GM12878 (cell line): ENCODE results near the gene LEUTX. TPM values are rescaled to one million over a fixed set of nuclear protein-coding genes. Genes with fewer than 3 reads are reported as not detected.

Experiments
- ASH2L ChIP-seq: fragments of 300-600, 200-600 bp; sonication (generic); IDR thresholded peaks from 2 replicates; pipeline ENCODE4 v1.6.1; 2017; ENCODE audit warnings: low read depth, mild to moderate bottlenecking, borderline replicate concordance
- ATF3 ChIP-seq: IDR thresholded peaks from 2 replicates; pipeline ENCODE4 v1.6.1; 2011; ENCODE audit warnings: low read depth, mild to moderate bottlenecking, low read length, moderate library complexity, borderline replicate concordance; ENCODE audit errors: extremely low read depth
- CREM ChIP-seq: IDR thresholded peaks from 2 replicates; pipeline ENCODE4 v1.6.1; 2014; ENCODE audit warnings: antibody characterized with exemption, low read depth
- EED ChIP-seq: sonication (generic); IDR thresholded peaks from 2 replicates; pipeline ENCODE4 v1.6.1; 2016; ENCODE audit warnings: antibody characterized with exemption, low read depth
- EP300 ChIP-seq, 2 experiments: fragments of 150-350 bp in 1 of 2; IDR thresholded peaks; 2 replicates each; pipeline ENCODE4 v1.6.1; 2011 to 2012; ENCODE audit warnings: low read depth in 2 of 2, low read length in 2 of 2, borderline replicate concordance in 1 of 2, improper control_type of control experiment in 1 of 2, inconsistent platforms in 1 of 2; ENCODE audit not compliant: control insufficient read depth in 1 of 2
- ESRRA ChIP-seq: IDR thresholded peaks from 2 replicates; pipeline ENCODE4 v1.6.1; 2012; ENCODE audit warnings: mild to moderate bottlenecking, low read length, improper control_type of control experiment
- HDGF ChIP-seq: fragments of 450-650 bp; IDR thresholded peaks from 2 replicates; pipeline ENCODE4 v1.6.1; 2016; ENCODE audit warnings: antibody characterized with exemption
- IKZF2 ChIP-seq, 2 experiments: fragments of 450-650 bp; IDR thresholded peaks; 2 replicates each; pipeline ENCODE4 v1.6.1; 2017; ENCODE audit warnings: mild to moderate bottlenecking in 2 of 2, moderate library complexity in 2 of 2
- JUNB ChIP-seq: IDR thresholded peaks from 2 replicates; pipeline ENCODE4 v1.6.1; 2016; ENCODE audit warnings: antibody characterized with exemption, mild to moderate bottlenecking
- MEF2A ChIP-seq: IDR thresholded peaks from 2 replicates; pipeline ENCODE4 v1.6.1; 2011; ENCODE audit warnings: low read depth, mild to moderate bottlenecking, low read length, moderate library complexity; ENCODE audit not compliant: insufficient read depth
- MTA2 ChIP-seq: fragments of 450-650 bp; IDR thresholded peaks from 2 replicates; pipeline ENCODE4 v1.6.1; 2016; ENCODE audit warnings: low read depth, mild to moderate bottlenecking, moderate library complexity
- NBN ChIP-seq: fragments of 450-650 bp; IDR thresholded peaks from 2 replicates; pipeline ENCODE4 v1.6.1; 2016
- NFIC ChIP-seq: IDR thresholded peaks from 2 replicates; pipeline ENCODE4 v1.6.1; 2012; ENCODE audit warnings: low read depth, mild to moderate bottlenecking, inconsistent platforms, low read length, moderate library complexity
- NR2F1 ChIP-seq: fragments of 450-650 bp; conservative IDR thresholded peaks from 2 replicates; pipeline ENCODE4 v1.6.1; 2017; ENCODE audit warnings: mild to moderate bottlenecking
- RELB ChIP-seq: fragments of 450-650 bp; IDR thresholded peaks from 2 replicates; pipeline ENCODE4 v1.6.1; 2017; ENCODE audit warnings: low read depth, mild to moderate bottlenecking, moderate library complexity
- SIX5 ChIP-seq: IDR thresholded peaks from 2 replicates; pipeline ENCODE4 v1.6.1; 2011; ENCODE audit warnings: mild to moderate bottlenecking, low read depth, low read length, moderate library complexity; ENCODE audit not compliant: severe bottlenecking
- SKIL ChIP-seq: fragments of 450-650 bp; IDR thresholded peaks from 2 replicates; pipeline ENCODE4 v1.6.1; 2017; ENCODE audit warnings: mild to moderate bottlenecking, low read depth, inconsistent platforms; ENCODE audit not compliant: poor library complexity, severe bottlenecking
- polyA plus RNA-seq, 11 experiments: library from polyadenylated mRNA; depleted of rRNA in 4 of 11; unstranded in 6 of 11; stranded (reverse) in 5 of 11; fragments of >200 nt; fragmentation: Nextera tagmentation in 4 of 11; fragmentation: Illumina TruSeq in 1 of 11; extraction: Ambion mirVana in 4 of 11; extraction: Trizol in 1 of 11; gene quantifications; 1 replicate in 1 of 11; 2 replicates in 10 of 11; pipeline versions ENCODE4 v1.2.1 to v1.2.3, GENCODE V29; 2011 to 2016; ENCODE audit warnings: inconsistent platforms in 2 of 11, missing spikeins in 2 of 11, low read depth in 1 of 11
- total RNA-seq, 4 experiments: library from RNA; depleted of rRNA in 3 of 4; stranded (reverse); fragments of >200 nt in 3 of 4; fragmentation: Illumina TruSeq in 1 of 4; extraction: Trizol in 1 of 4; gene quantifications; 2 replicates each; pipeline versions ENCODE4 v1.2.1 to v1.2.3, GENCODE V29; 2013 to 2021

Gene LEUTX
- total and polyA plus RNA-seq, 10 of the 15 experiments (the other 5 are each of a cell fraction or from before 2014, with no cell fraction given) = 0.29 to 0.46 (median 0.40) TPM; not detected in 4

- TF ChIP-seq SIX5 = no peak
- TF ChIP-seq NR2F1 = peak; percentile 73
- no peak for TF ChIP-seq ATF3
- peak; percentile 61; the same call in 1 of the 2 replicates for TF ChIP-seq MTA2
- TF ChIP-seq HDGF = no peak
- peak; percentile 58 for TF ChIP-seq JUNB
- TF ChIP-seq EP300 (IDR thresholded peaks at IDR 0.05; ENCODE audit: borderline replicate concordance in 1 of 2, control insufficient read depth in 1 of 2, low read depth in 2 of 2, low read length in 2 of 2) = no peak
- no peak for TF ChIP-seq CREM
- TF ChIP-seq ESRRA = peak; percentile 71; the same call in 1 of the 2 replicates
- peak; percentile 53 to 74; a peak in 2 of 4 replicates for TF ChIP-seq IKZF2 (IDR thresholded peaks at IDR 0.05)
- peak; percentile 33; the same call in 1 of the 2 replicates for TF ChIP-seq MEF2A
- TF ChIP-seq NBN = peak; percentile 71; the same call in 1 of the 2 replicates
- TF ChIP-seq ASH2L = no peak
- peak; percentile 40 for TF ChIP-seq SKIL
- peak; percentile 38; the same call in 1 of the 2 replicates for TF ChIP-seq EED
- TF ChIP-seq RELB = peak; percentile 44; the same call in 1 of the 2 replicates
- TF ChIP-seq NFIC = peak; percentile 46; the same call in 1 of the 2 replicates
These were observed 37.8 kb downstream of the LEUTX start (continued) for GRCh38 chr19:39816287-39817048.
